CD14-positive monocyte (primary cell): ENCODE results near the gene C2CD4A. TPM values are rescaled to one million over a fixed set of nuclear protein-coding genes. Genes with fewer than 3 reads are reported as not detected.

Experiments
- DNase-seq, 3 donors: peaks; one replicate each; pipeline ENCODE4 v3.0.0-alpha.2; 2011 to 2022
- H2AFZ ChIP-seq: 2 replicates; pipeline ENCODE4 v1.6.0; 2012; ENCODE audit warnings: mild to moderate bottlenecking, low read depth, low read length, inconsistent platforms; ENCODE audit not compliant: insufficient read depth, poor library complexity, severe bottlenecking
- H3K27ac ChIP-seq, 2 donors: 1 replicate in 1 of 2; 2 replicates in 1 of 2; pipeline ENCODE4 v1.5.1; 2012 to 2013; ENCODE audit warnings: low read length in 2 of 2, control low read depth in 1 of 2, inconsistent platforms in 1 of 2, low read depth in 1 of 2, mild to moderate bottlenecking in 1 of 2
- H3K27me3 ChIP-seq, 2 donors: one replicate each; pipeline versions ENCODE4 v1.6.0 to v1.6.1; 2011 to 2013; ENCODE audit warnings: low read length in 2 of 2; ENCODE audit not compliant: control insufficient read depth in 2 of 2, insufficient read depth in 2 of 2
- H3K36me3 ChIP-seq, 2 donors: replicated peaks in 1 of 2; 1 replicate in 1 of 2; 2 replicates in 1 of 2; pipeline versions ENCODE4 v1.5.1 to v1.6.1; 2012 to 2013; ENCODE audit warnings: low read length in 2 of 2, control low read depth in 1 of 2, inconsistent platforms in 1 of 2, mild to moderate bottlenecking in 1 of 2; ENCODE audit not compliant: insufficient read depth in 2 of 2, control insufficient read depth in 1 of 2
- H3K4me1 ChIP-seq, 2 donors: 1 replicate in 1 of 2; 2 replicates in 1 of 2; pipeline versions ENCODE4 v1.5.1 to v1.6.1; 2012 to 2013; ENCODE audit warnings: low read length in 2 of 2, control low read depth in 1 of 2, inconsistent platforms in 1 of 2, mild to moderate bottlenecking in 1 of 2, moderate library complexity in 1 of 2; ENCODE audit not compliant: insufficient read depth in 2 of 2, control insufficient read depth in 1 of 2
- H3K4me2 ChIP-seq: replicated peaks from 2 replicates; pipeline ENCODE3; 2012; ENCODE audit warnings: low read length, moderate library complexity, mild to moderate bottlenecking; ENCODE audit not compliant: poor library complexity, severe bottlenecking; ENCODE audit errors: extremely low read depth
- H3K4me3 ChIP-seq, 3 experiments: fragments of 200-600 bp in 1 of 3; sonication (generic) in 1 of 3; replicated peaks in 1 of 3; 1 replicate in 2 of 3; 2 replicates in 1 of 3; pipeline ENCODE4 v1.5.1; 2011 to 2013; ENCODE audit warnings: low read length in 3 of 3, mild to moderate bottlenecking in 3 of 3, control low read depth in 2 of 3, low read depth in 2 of 3, inconsistent platforms in 1 of 3, moderate library complexity in 1 of 3
- H3K79me2 ChIP-seq: 2 replicates; pipeline ENCODE4 v1.6.0; 2012; ENCODE audit warnings: mild to moderate bottlenecking, control low read depth, inconsistent platforms, low read length, moderate library complexity; ENCODE audit not compliant: insufficient read depth
- H3K9ac ChIP-seq: 2 replicates; pipeline ENCODE4 v1.6.0; 2017; ENCODE audit warnings: low read length, mild to moderate bottlenecking; ENCODE audit not compliant: insufficient read depth, poor library complexity, severe bottlenecking
- H3K9me3 ChIP-seq, 2 donors: replicated peaks in 1 of 2; 1 replicate in 1 of 2; 2 replicates in 1 of 2; pipeline versions ENCODE4 v1.5.1 to v1.6.1; 2012 to 2013; ENCODE audit warnings: low read length in 2 of 2, control low read depth in 1 of 2; ENCODE audit not compliant: control insufficient read depth in 1 of 2, insufficient read depth in 1 of 2
- H4K20me1 ChIP-seq: 2 replicates; pipeline ENCODE4 v1.6.0; 2012; ENCODE audit warnings: mild to moderate bottlenecking, low read length, control low read depth, moderate library complexity; ENCODE audit not compliant: insufficient read depth
- H3K27ac Mint-ChIP-seq, 7 donors: one replicate each; pipeline ENCODE4 v1.8.0; 2020; ENCODE audit warnings: mild to moderate bottlenecking in 7 of 7, mixed read lengths in 7 of 7, moderate library complexity in 6 of 7, inconsistent platforms in 2 of 7
- H3K27me3 Mint-ChIP-seq, 3 donors: one replicate each; pipeline ENCODE4 v1.8.0; 2021 to 2022; ENCODE audit warnings: low read depth in 3 of 3, mild to moderate bottlenecking in 3 of 3, mixed read lengths in 3 of 3, moderate library complexity in 3 of 3, inconsistent platforms in 1 of 3
- H3K36me3 Mint-ChIP-seq, 2 donors: one replicate each; pipeline ENCODE4 v1.8.0; 2020; ENCODE audit warnings: mixed read lengths in 2 of 2, inconsistent platforms in 1 of 2, mild to moderate bottlenecking in 1 of 2
- H3K4me1 Mint-ChIP-seq: one replicate; pipeline ENCODE4 v1.8.0; 2020; ENCODE audit warnings: mild to moderate bottlenecking, mixed read lengths
- H3K4me3 Mint-ChIP-seq, 2 donors: one replicate each; pipeline ENCODE4 v1.8.0; 2020; ENCODE audit warnings: mild to moderate bottlenecking in 2 of 2, mixed read lengths in 2 of 2, moderate library complexity in 1 of 2
- H3K9me3 Mint-ChIP-seq, 7 donors: one replicate each; pipeline ENCODE4 v1.8.0; 2020 to 2022; ENCODE audit warnings: mixed read lengths in 7 of 7, mild to moderate bottlenecking in 6 of 7, moderate library complexity in 6 of 7, inconsistent platforms in 2 of 7
- CTCF ChIP-seq: fragments of 200-600 bp; IDR thresholded peaks from one replicate; pipeline ENCODE4 v1.8.0; 2022; ENCODE audit warnings: antibody characterized with exemption, mild to moderate bottlenecking
- WGBS: methylation state at CpG from one replicate; pipeline ENCODE4 v1.1.5; 2013; ENCODE audit warnings: missing lambda C conversion rate; ENCODE audit not compliant: insufficient coverage; 5-methylcytosine and 5-hydroxymethylcytosine counted together
- intact Hi-C, 2 donors: fragments of 100-400 bp; cut with micrococcal nuclease; formaldehyde crosslinking; loops; one replicate each; pipeline versions ENCODE4 v1.15.0 to v1.15.1; 2023
- polyA plus RNA-seq, 3 donors: library from polyadenylated mRNA; depleted of rRNA in 1 of 3; unstranded in 2 of 3; stranded (reverse) in 1 of 3; fragments of 300-500 nt in 2 of 3; fragments of >200 nt in 1 of 3; fragmentation: Illumina TruSeq in 2 of 3; gene quantifications; 1 replicate in 2 of 3; 2 replicates in 1 of 3; pipeline ENCODE4 v1.2.3, GENCODE V29; 2012 to 2021

The C2CD4A gene
- polyA plus RNA-seq, 3 donors = not detected

- WGBS = 91% methylated on average over 7 of the region's 7 CpGs
Observed at GRCh38 chr15:62094388-62094787, 27.6 kb downstream of the C2CD4A start.

GRCh38 chr15:62099094-62099601 is 32.4 kb downstream of the C2CD4A start:
- Mint-ChIP-seq H3K27me3 (peaks cover 0 to 9% (median 0%) of the 10 kb centered on the region in 3 donors), H3K9me3 (peaks cover 0 to 7% (median 0%) of the 10 kb centered on the region in 7 donors), H3K4me3 (no peak overlapping the region), H3K27ac (peak overlapping the region in 1 of 7 donors; percentile 50), H3K4me1 (no peaks in the 10 kb centered on the region), H3K36me3 (no peaks in the 10 kb centered on the region)
- Histone ChIP-seq H3K27ac (no peak overlapping the region), H3K4me1 (no peaks in the 10 kb centered on the region), H3K9ac (no peak overlapping the region), H4K20me1 (no peaks in the 10 kb centered on the region), H3K4me3 (no peak overlapping the region), H3K9me3 (no peaks in the 10 kb centered on the region), H3K4me2 (no peak overlapping the region), H2AFZ (no peak overlapping the region), H3K79me2 (no peaks in the 10 kb centered on the region), H3K27me3 (peaks cover 0 to 2% of the 10 kb centered on the region in 2 donors), H3K36me3 (no peaks in the 10 kb centered on the region)
- WGBS = 62% methylated on average over 5 of the region's 7 CpGs
- intact Hi-C loops = no loop called here
- TF ChIP-seq CTCF = no peak
- peak; percentile 15 to 72 (median 25) for DNase-seq

More at GRCh38 chr15:62094388-62094787, 27.6 kb downstream of the C2CD4A start:
- no peak overlapping the region for H3K4me2 ChIP-seq
- H3K4me3 Mint-ChIP-seq = no peak overlapping the region
- H3K36me3 ChIP-seq = no peaks in the 10 kb centered on the region
- peaks cover 0 to 11% (median 0%) of the 10 kb centered on the region in 3 donors for H3K27me3 Mint-ChIP-seq
- no peak overlapping the region for H2AFZ ChIP-seq
- intact Hi-C loops = no loop called here
- H3K27me3 ChIP-seq = peaks cover 0 to 2% of the 10 kb centered on the region in 2 donors
- H3K4me1 ChIP-seq = no peaks in the 10 kb centered on the region
- no peaks in the 10 kb centered on the region for H4K20me1 ChIP-seq
- no peaks in the 10 kb centered on the region for H3K4me1 Mint-ChIP-seq
- H3K27ac ChIP-seq = no peak overlapping the region
- no peaks in the 10 kb centered on the region for H3K36me3 Mint-ChIP-seq
- TF ChIP-seq CTCF = no peak
- peaks cover 0 to 5% (median 0%) of the 10 kb centered on the region in 7 donors for H3K9me3 Mint-ChIP-seq
- H3K9me3 ChIP-seq = no peaks in the 10 kb centered on the region
- peak overlapping the region in 1 of 7 donors; percentile 18 for H3K27ac Mint-ChIP-seq
- DNase-seq = no peak
- no peak overlapping the region for H3K4me3 ChIP-seq
- H3K79me2 ChIP-seq = no peaks in the 10 kb centered on the region
- no peak overlapping the region for H3K9ac ChIP-seq
